Measurements from ENCODE around the gene GRAMD1B.

DNA sequence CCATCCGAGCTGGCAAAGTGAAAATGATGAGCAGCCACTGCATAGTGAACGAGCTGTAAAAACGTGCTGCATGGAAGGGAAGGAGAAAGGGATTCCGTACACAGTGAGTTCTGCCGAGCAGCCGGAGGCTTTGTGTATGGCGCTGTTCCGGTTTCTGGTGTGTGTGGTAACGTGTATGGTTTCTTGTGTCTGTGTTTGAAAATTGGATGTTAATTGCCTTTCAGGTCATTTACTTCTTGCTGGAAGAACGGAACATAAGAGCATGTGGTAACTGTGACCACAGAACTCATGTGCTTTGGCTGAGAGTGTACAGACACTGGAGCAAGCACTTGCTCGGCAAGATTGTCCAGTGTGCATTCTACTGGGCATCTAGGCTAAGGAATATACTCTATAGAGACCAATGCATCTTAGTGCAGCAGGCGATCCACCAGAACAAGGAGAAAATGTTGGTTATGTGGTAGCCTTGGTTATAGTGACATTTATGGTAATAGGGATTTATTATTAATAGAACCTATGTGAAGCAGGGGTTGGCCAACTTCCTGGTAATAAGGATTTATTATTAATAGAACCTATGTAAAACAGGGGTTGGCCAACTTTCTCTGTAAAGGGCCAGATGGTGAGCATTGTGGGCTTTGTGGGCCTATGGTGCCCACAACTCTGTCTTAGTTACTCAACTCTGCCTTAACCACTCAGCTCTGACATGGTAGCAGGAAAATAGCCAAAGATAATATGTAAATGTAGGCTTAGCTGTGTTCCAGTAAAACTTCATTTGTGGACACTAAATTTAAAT lies 49.2 kb downstream of the GRAMD1B start:
- TF ChIP-seq CTCF (IDR thresholded peaks at IDR 0.05) (no peak), POLR2AphosphoS5 (IDR thresholded peaks at IDR 0.05) (no peak), POLR2A (IDR thresholded peaks at IDR 0.05) (no peak), EP300 (IDR thresholded peaks at IDR 0.05) (no peak)
